ENCODE results near the gene GNA12.

GRCh38 chr7:2702594-2702957, 141.5 kb downstream of the GNA12 start:
- TF ChIP-seq POLR2A (IDR thresholded peaks at IDR 0.05; ENCODE audit: low read depth, low read length) (no peak), POLR2AphosphoS5 (IDR thresholded peaks at IDR 0.05; ENCODE audit: low read depth, low read length) (no peak)

Measured in GM12891 (cell line).